GM13977 (cell line): ENCODE data around the gene HSPB1.

Experiments
- DNase-seq: peaks from one replicate; pipeline ENCODE4 v3.0.0; 2012; ENCODE audit warnings: low spot score
- in situ Hi-C: fragments of 300-500 bp; cut with MboI; formaldehyde crosslinking; loops from one replicate; pipeline ENCODE4 v1.12.0; 2022; ENCODE audit warnings: low sequenced_read_pairs, low pct_unique_long_range_greater_than_20kb, mixed read lengths, inconsistent platforms; ENCODE audit not compliant: unreplicated experiment
- TF ChIP-seq, protein P1 (sequence below): IDR thresholded peaks from 2 replicates; pipeline ENCODE4 v1.5.1; 2012; ENCODE audit warnings: mild to moderate bottlenecking, control low read depth; ENCODE audit not compliant: insufficient read depth; ENCODE audit errors: extremely low read depth, missing control alignments

Gene HSPB1

DNA sequence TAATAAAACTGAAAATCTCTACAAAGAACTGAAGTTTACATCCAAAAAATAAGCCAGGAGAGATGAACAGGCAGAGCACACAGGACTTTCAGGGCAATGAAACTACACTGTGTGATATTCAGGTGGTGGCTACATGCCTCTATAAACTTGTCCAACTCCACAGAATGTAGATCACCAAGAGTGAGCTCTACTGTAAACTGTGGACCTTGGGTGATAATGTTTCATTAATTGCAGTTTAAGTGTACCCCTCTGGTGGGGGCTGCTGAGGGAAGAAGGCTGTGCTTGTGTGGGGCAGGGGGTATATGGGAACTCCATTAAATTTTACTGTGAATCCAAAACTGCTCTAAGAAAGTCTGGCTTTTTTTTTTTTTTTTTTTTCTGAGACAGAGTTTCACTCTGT is 33.6 kb downstream of the HSPB1 start:
- no peak for DNase-seq
- in situ Hi-C loops = no loop called here
- TF ChIP-seq, protein P1, sequence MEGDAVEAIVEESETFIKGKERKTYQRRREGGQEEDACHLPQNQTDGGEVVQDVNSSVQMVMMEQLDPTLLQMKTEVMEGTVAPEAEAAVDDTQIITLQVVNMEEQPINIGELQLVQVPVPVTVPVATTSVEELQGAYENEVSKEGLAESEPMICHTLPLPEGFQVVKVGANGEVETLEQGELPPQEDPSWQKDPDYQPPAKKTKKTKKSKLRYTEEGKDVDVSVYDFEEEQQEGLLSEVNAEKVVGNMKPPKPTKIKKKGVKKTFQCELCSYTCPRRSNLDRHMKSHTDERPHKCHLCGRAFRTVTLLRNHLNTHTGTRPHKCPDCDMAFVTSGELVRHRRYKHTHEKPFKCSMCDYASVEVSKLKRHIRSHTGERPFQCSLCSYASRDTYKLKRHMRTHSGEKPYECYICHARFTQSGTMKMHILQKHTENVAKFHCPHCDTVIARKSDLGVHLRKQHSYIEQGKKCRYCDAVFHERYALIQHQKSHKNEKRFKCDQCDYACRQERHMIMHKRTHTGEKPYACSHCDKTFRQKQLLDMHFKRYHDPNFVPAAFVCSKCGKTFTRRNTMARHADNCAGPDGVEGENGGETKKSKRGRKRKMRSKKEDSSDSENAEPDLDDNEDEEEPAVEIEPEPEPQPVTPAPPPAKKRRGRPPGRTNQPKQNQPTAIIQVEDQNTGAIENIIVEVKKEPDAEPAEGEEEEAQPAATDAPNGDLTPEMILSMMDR = no peak

DNA sequence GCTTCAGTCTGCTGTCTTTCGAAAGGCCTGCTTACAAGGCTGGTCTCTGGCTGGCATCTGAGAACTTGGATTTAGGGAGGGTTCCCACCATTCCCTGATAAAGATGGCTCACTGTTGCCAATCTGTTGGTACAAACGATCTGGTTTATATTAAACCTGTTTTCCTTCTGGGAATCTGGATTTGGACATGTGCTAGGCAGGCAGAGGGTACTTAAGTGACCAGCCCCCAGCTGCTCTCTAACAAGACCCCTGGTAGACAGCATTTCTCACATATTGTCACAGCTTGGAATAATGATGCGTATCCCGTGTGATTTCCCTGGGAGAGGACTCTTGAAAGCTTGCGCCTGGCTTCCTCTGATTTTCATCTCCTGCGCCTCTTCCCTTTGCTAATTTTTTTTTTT is 34.7 kb downstream of the HSPB1 start:
- TF ChIP-seq, protein P1 = no peak
- in situ Hi-C loops = no loop called here
- DNase-seq = no peak

DNA sequence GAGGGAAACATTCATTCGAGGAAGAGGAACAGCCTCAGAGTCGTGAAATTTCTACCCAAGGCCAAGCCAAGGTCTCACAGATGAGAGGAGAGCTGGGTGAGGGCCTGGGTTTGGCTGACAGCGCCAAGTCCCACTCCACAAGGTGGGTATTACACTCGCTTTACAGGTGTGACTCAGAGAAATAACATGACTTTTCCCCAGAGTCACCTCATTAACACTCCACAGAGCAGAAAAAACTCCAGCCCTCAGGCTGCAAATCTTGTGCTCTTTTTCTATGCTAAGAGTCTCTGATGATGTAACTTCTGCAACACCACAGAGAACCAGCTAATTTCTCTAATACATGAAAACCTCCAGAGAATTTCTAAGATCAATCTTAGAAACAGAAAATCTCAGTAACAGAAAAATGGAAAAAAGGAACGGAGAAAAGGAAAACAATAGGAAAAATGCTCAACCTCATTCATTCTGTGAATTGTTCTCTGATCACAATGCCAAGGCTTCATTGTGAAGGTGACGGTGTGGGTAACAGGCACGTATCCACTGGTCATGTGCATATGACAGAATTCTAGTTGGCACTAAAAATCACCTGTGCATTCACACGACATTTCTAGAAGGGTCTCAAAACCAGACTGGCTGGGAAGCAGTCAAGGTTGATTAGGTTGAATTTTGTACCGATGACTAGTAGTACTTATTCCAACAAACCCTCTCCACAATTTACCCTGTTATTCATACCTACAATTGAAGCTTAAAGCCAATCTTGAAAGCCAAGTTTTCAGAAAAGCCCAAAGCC is 36.0 kb downstream of the HSPB1 start:
- in situ Hi-C loops = no loop called here
- TF ChIP-seq, protein P1 = no peak

DNA sequence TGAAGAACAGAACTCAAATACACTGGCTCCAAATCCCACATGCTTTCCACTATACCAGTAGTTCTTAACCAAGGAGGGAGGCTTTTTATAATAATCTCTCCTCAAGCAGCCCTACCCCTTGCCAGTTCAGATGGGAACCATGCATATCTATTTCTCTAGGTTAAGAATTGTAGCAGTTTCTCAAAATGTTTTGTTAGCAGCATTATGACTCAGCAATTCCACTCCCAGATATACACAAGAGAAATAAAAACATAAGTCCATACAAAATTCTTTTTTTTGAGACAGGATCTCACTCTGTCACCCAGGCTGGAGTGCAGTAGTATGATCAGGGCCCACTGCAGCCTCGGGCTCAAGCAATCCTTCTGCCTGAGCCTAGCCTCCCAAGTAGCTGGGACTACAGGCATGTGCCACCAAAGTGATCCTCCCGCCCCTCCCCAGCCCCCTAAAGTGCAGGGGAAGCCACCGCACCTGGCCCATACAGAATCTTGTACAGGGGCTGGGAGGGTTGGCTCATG is 38.2 kb downstream of the HSPB1 start:
- no peak for DNase-seq
- in situ Hi-C loops = no loop called here
- TF ChIP-seq, protein P1 = no peak

More for the DNA sequence above, 36.0 kb downstream of the HSPB1 start:
- no peak for DNase-seq

DNA sequence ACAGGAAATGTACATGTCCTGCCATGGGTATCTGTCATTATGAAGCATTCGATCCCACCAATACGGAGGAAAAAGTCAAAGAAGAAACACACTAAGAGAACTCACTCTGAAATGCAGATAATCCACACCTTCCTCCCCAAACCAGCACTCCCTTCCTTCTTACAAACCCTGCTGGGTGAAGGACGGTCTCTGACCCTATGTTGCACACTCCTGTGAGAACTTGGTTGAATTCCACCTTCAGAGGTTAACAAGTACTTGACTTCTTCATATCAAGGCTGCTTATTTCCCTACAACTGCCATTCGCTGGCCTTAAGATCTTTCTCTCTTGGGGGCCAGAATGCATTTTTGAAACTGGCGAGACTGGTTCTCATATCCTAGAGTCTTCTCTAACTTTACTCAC is 39.7 kb downstream of the HSPB1 start:
- no peak for DNase-seq
- in situ Hi-C loops = no loop called here
- TF ChIP-seq, protein P1 = no peak

DNA sequence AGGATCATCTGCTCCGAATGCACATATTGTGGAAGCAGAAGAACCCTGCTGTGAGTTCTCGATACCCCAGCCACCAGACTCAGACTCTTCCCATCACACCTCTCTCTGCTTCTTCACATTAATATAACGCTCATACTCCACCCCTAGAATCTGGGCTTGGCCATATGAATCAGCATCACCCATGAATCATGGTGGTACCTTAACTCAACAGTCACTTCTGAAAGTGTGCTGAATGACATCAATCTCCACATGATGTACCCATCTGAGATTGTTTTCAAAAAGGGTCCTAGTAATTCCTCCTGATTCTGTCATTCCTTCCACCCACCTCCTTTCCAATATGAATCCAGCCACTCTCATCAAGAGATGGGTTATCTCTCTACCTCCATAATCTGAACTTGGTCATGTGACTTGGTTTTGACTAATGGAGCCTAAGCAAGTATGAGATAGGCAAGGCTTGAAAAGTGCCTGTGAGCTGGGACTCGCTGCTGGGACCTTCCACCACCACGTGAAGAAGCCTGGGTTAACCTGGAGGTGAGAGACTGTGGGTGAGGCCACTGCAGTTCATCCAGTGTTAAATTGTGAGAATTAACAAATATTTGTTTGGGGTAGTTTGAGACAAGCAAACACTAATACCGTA is 40.9 kb downstream of the HSPB1 start:
- DNase-seq = no peak
- in situ Hi-C loops = no loop called here
- TF ChIP-seq, protein P1 = no peak
